ENCODE results near the gene NUPR1. TPM values are rescaled to one million over a fixed set of nuclear protein-coding genes. Genes with fewer than 3 reads are reported as not detected.

Gene NUPR1
- total RNA-seq, 1 experiment from 2014 or later, result 0.19 TPM

DNA sequence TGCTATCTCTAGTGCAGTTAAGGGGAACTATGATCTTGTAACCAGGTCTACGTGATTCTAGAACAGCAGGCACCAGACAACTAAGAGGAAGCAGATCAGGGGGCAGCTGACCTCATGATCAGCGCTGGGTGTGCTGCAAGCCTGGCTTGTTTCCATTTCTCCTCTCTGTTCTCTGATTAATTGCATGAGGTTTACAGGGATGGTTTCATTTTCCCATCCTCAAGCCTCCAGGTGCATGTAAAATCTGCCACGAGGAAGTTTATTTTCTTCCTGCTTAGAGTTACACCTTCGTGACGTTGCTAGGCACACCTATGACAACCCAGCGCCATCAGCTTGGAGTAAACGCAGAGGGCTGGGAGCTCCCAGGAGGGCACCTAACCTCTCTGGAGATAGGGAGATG lies 4.3 kb upstream of the NUPR1 start:
- Histone ChIP-seq H3K4me3 (ENCODE audit: low read depth, low read length, poor library complexity, severe bottlenecking) (no peak overlapping the region), H3K9me3 (ENCODE audit: low read depth, low read length, poor library complexity, severe bottlenecking) (no peaks in the 10 kb centered on the region), H3K27ac (ENCODE audit: low read depth, low read length, poor library complexity, severe bottlenecking) (no peak overlapping the region), H3K27me3 (replicated peaks; ENCODE audit: insufficient read depth, low read depth, low read length, poor library complexity) (no peaks in the 10 kb centered on the region), H3K36me3 (ENCODE audit: insufficient read depth, low read length, poor library complexity, severe bottlenecking) (no peaks in the 10 kb centered on the region), H3K4me1 (ENCODE audit: insufficient read depth, low read length, poor library complexity, severe bottlenecking) (no peaks in the 10 kb centered on the region)
- no peak for DNase-seq (ENCODE audit: low spot score)
- POLR2A ChIA-PET (ENCODE audit: low non-redundant PET), result no interaction called here
- BruUV-seq (replicated peaks), result no TSS peak
- intact Hi-C loops (cut with micrococcal nuclease; ENCODE audit: unreplicated experiment), result no loop called here
- CTCF ChIA-PET, result no interaction called here
- TF ChIP-seq, protein P1, sequence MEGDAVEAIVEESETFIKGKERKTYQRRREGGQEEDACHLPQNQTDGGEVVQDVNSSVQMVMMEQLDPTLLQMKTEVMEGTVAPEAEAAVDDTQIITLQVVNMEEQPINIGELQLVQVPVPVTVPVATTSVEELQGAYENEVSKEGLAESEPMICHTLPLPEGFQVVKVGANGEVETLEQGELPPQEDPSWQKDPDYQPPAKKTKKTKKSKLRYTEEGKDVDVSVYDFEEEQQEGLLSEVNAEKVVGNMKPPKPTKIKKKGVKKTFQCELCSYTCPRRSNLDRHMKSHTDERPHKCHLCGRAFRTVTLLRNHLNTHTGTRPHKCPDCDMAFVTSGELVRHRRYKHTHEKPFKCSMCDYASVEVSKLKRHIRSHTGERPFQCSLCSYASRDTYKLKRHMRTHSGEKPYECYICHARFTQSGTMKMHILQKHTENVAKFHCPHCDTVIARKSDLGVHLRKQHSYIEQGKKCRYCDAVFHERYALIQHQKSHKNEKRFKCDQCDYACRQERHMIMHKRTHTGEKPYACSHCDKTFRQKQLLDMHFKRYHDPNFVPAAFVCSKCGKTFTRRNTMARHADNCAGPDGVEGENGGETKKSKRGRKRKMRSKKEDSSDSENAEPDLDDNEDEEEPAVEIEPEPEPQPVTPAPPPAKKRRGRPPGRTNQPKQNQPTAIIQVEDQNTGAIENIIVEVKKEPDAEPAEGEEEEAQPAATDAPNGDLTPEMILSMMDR (conservative IDR thresholded peaks at IDR 0.05; ENCODE audit: low read depth, low read length), result no peak
- no peak for TF ChIP-seq EZH2 (IDR thresholded peaks at IDR 0.05; ENCODE audit: borderline replicate concordance, low read depth, low read length, poor library complexity, severe bottlenecking)

DNA sequence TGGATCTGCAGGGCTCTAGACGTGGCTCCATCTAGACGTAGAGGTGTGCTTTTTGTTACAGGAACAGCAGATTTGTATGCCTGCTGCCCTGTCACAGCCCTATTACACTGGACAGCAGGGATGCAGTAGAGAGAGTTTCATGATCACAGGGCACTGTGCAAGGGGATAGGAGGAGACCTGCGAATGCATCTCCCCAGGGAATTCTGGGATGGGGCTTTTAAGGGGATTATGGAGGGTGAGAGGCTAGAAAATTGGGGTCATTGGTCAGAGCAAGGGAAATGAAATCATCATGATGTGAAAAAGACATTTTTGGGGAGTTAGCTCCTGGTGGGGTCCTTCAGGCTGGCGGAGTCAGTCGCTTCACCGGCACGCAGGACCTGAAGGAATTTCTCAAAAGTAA lies 3.9 kb upstream of the NUPR1 start:
- no peaks in the 10 kb centered on the region for H3K27me3 ChIP-seq (replicated peaks; ENCODE audit: insufficient read depth, low read depth, low read length, poor library complexity)
- H3K36me3 ChIP-seq (ENCODE audit: insufficient read depth, low read length, poor library complexity, severe bottlenecking), result no peaks in the 10 kb centered on the region
- no peak for DNase-seq (ENCODE audit: low spot score)
- ChIA-PET CTCF (no interaction called here), POLR2A (ENCODE audit: low non-redundant PET) (no interaction called here)
- no peak overlapping the region for H3K4me3 ChIP-seq (ENCODE audit: low read depth, low read length, poor library complexity, severe bottlenecking)
- no TSS peak for BruUV-seq (replicated peaks)
- intact Hi-C loops (cut with micrococcal nuclease; ENCODE audit: unreplicated experiment), result no loop called here
- no peaks in the 10 kb centered on the region for H3K4me1 ChIP-seq (ENCODE audit: insufficient read depth, low read length, poor library complexity, severe bottlenecking)
- H3K9me3 ChIP-seq (ENCODE audit: low read depth, low read length, poor library complexity, severe bottlenecking), result no peaks in the 10 kb centered on the region
- H3K27ac ChIP-seq (ENCODE audit: low read depth, low read length, poor library complexity, severe bottlenecking), result no peak overlapping the region
- TF ChIP-seq, protein P1 (conservative IDR thresholded peaks at IDR 0.05; ENCODE audit: low read depth, low read length), result no peak
- no peak for TF ChIP-seq EZH2 (IDR thresholded peaks at IDR 0.05; ENCODE audit: borderline replicate concordance, low read depth, low read length, poor library complexity, severe bottlenecking)

DNA sequence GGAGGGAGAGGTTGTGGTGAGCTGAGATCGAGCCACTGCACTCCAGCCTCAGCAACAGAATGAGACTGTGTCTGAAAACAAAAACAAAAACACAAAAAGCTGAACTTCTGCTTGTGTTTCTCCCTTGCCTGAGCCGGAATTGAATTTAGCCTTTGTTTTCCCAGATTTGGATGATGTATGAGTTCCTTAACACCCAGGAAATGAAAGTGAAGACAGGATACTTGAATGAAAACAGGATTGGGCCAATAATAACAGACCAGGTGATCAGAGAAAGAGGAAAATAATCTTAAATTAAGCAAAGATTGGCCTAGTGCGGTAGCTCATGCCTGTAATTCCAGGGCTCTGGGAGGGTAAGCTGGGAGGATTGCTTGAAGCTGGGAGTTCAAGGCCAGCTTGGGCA lies 1.6 kb upstream of the NUPR1 start:
- Histone ChIP-seq H3K27me3 (replicated peaks; ENCODE audit: insufficient read depth, low read depth, low read length, poor library complexity) (no peaks in the 10 kb centered on the region), H3K4me1 (ENCODE audit: insufficient read depth, low read length, poor library complexity, severe bottlenecking) (no peaks in the 10 kb centered on the region), H3K9me3 (ENCODE audit: low read depth, low read length, poor library complexity, severe bottlenecking) (no peaks in the 10 kb centered on the region), H3K36me3 (ENCODE audit: insufficient read depth, low read length, poor library complexity, severe bottlenecking) (no peaks in the 10 kb centered on the region), H3K27ac (ENCODE audit: low read depth, low read length, poor library complexity, severe bottlenecking) (no peak overlapping the region), H3K4me3 (ENCODE audit: low read depth, low read length, poor library complexity, severe bottlenecking) (no peak overlapping the region)
- POLR2A ChIA-PET (ENCODE audit: low non-redundant PET), result no interaction called here
- TF ChIP-seq EZH2 (IDR thresholded peaks at IDR 0.05; ENCODE audit: borderline replicate concordance, low read depth, low read length, poor library complexity, severe bottlenecking), result no peak
- TF ChIP-seq, protein P1 (conservative IDR thresholded peaks at IDR 0.05; ENCODE audit: low read depth, low read length), result no peak
- CTCF ChIA-PET, result no interaction called here
- intact Hi-C loops (cut with micrococcal nuclease; ENCODE audit: unreplicated experiment), result no loop called here
- no TSS peak for BruUV-seq (replicated peaks)
- DNase-seq (ENCODE audit: low spot score), result no peak
